Activated CD4-positive, alpha-beta memory T cell treated with anti-CD3 and anti-CD28 coated beads, Interleukin-2, amount 10 ng/mL, durations not matched to agents 7 days and 5 days (primary cell): ENCODE data around the gene FATE1. TPM values are rescaled to one million over a fixed set of nuclear protein-coding genes. Genes with fewer than 3 reads are reported as not detected.
A peak's percentile ranks its signal among the peaks of the same experiment; 100 is the strongest.
"Not testable (repeated sequence)": the region's sequence is repeated elsewhere in the genome, so short reads cannot be mapped to it uniquely, and the experiment has no call there.

ENCODE experiments used
- CTCF ChIA-PET: fragments of 350-600 bp; sonication (Branson Sonifier 250); formaldehyde crosslinking; loops from one replicate; lab custom pipeline; 2021; ENCODE audit warnings: antibody characterized with exemption, inconsistent platforms; lab: Charles Lee
- POLR2A ChIA-PET: fragments of 350-600 bp; sonication (Branson Sonifier 250); formaldehyde crosslinking; loops from one replicate; lab custom pipeline; 2021; ENCODE audit warnings: antibody characterized with exemption; lab: Charles Lee
- DNase-seq: peaks from one replicate; pipeline ENCODE4 v3.0.0-alpha.2; 2020
- H3K27ac Mint-ChIP-seq: one replicate; pipeline ENCODE4 v1.8.0; 2021; ENCODE audit warnings: mild to moderate bottlenecking, mixed read lengths
- H3K27me3 Mint-ChIP-seq: one replicate; pipeline ENCODE4 v1.8.0; 2021; ENCODE audit warnings: mixed read lengths
- H3K36me3 Mint-ChIP-seq: one replicate; pipeline ENCODE4 v1.8.0; 2021; ENCODE audit warnings: low read depth, mixed read lengths
- H3K4me1 Mint-ChIP-seq: one replicate; pipeline ENCODE4 v1.8.0; 2021; ENCODE audit warnings: mixed read lengths
- H3K4me3 Mint-ChIP-seq: one replicate; pipeline ENCODE4 v1.8.0; 2021; ENCODE audit warnings: mild to moderate bottlenecking, mixed read lengths
- H3K9me3 Mint-ChIP-seq: one replicate; pipeline ENCODE4 v1.8.0; 2021; ENCODE audit warnings: mixed read lengths
- total RNA-seq, 2 experiments: library from RNA; stranded (reverse); gene quantifications; one replicate each; pipeline ENCODE4 v1.2.3, GENCODE V29; 2021

Gene FATE1, protein sequence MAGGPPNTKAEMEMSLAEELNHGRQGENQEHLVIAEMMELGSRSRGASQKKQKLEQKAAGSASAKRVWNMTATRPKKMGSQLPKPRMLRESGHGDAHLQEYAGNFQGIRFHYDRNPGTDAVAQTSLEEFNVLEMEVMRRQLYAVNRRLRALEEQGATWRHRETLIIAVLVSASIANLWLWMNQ
- not detected for total RNA-seq

DNA sequence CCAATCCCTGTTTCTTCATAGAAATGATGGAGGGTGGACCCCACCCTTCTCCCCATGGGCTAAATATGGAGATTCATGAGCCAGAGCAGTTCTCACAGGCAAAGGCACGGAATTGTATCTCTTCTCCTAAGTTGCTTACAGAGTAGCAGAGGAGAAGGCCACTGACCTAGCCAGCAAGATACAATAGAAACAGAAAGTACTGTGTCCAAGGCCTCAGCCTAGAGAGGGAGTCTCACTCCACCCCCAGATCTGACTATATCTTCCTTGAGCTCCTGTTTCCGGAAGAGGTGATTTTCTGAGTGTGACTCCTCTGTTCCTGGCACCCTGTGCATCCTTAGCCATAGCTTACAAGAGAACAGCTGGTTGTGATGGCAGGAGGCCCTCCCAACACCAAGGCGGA lies at the start of gene FATE1:
Gene FATE1, plus strand, starts transcription at position 284 of the 400 bp plus-strand sequence. Its CDS starts 85 bp downstream, at position 369.
- Mint-ChIP-seq H3K4me3 (no peak within 1 kb of the TSS), H3K9me3 (no peaks in the 10 kb centered on the region), H3K36me3 (no peaks in the 10 kb centered on the region), H3K27me3 (peaks cover 4% of the 10 kb centered on the region), H3K27ac (no peak within 1 kb of the TSS), H3K4me1 (no peaks in the 10 kb centered on the region)
- POLR2A ChIA-PET: no interaction called here
- CTCF ChIA-PET: no interaction called here
- no peak for DNase-seq

DNA sequence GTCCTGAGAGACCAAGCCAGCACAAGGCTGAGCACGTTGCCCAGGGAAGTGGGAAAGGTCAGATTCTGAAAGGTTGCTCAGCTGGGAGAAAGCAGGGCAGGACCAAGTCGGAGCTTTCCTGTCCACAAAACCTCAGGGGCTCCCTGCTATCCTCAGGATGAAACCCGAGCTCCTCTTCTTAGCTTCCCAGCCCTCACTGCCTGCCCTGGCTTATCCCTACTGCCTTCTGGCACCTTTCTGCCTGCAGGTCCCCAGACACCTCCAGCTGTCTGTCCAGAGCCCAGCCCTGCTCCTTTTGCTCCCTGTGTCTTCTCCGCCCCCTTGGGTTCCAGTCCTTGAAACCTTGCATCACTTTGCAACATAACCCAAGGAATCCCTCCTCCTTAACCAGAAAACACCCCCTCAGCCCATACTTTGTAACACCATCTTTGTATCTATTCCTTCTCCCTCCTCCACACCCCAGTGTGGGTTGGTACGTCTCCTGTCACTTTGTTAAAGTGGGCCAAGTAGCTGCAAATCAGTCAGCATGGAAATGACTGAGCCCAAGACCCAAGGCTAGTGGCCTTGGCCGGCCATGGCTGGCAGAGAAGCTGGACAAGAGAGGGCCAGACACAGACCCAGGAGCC lies 40.6 kb upstream of the FATE1 start:
- ChIA-PET CTCF (no interaction called here), POLR2A (no interaction called here)
- no peaks in the 10 kb centered on the region for H3K27me3 Mint-ChIP-seq
- H3K9me3 Mint-ChIP-seq: no peaks in the 10 kb centered on the region
- DNase-seq: no peak
- no peak overlapping the region for H3K4me3 Mint-ChIP-seq
- no peak overlapping the region for H3K27ac Mint-ChIP-seq
- no peaks in the 10 kb centered on the region for H3K36me3 Mint-ChIP-seq
- H3K4me1 Mint-ChIP-seq: no peaks in the 10 kb centered on the region

DNA sequence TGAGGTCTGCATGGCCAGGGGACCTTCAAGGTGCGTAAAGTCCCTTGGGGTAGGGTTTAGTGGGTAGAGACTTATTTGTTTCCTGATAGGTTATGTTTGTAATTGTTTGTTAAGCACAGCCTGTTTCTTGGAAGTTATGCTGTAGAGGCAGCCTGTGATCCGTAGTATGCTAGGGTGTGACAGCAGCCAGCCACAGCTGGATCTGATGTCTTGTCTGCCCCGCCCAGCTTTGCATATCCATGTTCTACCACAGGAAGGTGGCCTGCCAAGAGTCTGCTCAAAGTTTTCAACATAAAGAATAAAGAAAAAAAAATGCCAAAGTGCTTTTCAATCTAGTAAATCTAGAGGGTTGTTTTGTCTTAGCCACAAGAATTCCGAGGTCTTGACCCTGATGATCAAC lies 39.6 kb upstream of the FATE1 start:
- no peak for DNase-seq
- no peaks in the 10 kb centered on the region for H3K27me3 Mint-ChIP-seq
- POLR2A ChIA-PET: no interaction called here
- CTCF ChIA-PET: no interaction called here
- H3K9me3 Mint-ChIP-seq: no peaks in the 10 kb centered on the region
- H3K27ac Mint-ChIP-seq: no peak overlapping the region
- no peaks in the 10 kb centered on the region for H3K36me3 Mint-ChIP-seq
- H3K4me3 Mint-ChIP-seq: no peak overlapping the region
- no peaks in the 10 kb centered on the region for H3K4me1 Mint-ChIP-seq

DNA sequence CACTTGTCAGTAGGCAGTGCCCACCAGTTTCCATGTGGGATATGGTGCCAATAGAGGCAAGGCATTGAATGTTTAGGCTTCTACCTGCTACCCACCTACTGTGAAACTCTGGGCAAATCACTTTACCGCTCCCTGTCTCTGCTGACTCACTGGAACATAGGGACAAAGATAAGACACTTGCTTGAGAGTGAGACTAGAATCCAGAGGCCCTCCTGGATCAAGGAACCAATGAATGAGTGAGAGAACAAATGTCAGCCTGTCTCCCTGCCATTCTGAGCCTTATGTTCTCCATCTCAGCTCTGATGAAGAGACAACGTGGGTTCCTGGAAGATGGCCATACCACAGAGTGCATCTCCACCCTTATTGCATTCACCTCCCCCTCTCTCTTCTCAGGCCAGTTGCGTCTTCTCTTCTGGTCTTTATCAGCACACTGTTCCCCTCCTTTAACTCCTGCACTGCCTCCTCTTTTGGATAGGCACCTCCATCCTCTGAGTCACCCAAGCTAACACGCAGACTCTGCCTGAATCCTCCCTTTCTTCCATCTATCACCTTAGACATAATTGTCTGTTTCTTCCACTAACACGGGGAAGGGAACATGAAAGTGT lies 35.9 kb upstream of the FATE1 start:
- H3K27me3 Mint-ChIP-seq: peaks cover 8% of the 10 kb centered on the region
- ChIA-PET POLR2A (no interaction called here), CTCF (interaction anchor here (1.2 kb wide), 1 partner anchor 174 kb away, joined by 4 read pairs; no protein-coding TSS in a partner anchor)
- H3K9me3 Mint-ChIP-seq: no peaks in the 10 kb centered on the region
- H3K4me3 Mint-ChIP-seq: no peak overlapping the region
- no peak overlapping the region for H3K27ac Mint-ChIP-seq
- H3K36me3 Mint-ChIP-seq: no peaks in the 10 kb centered on the region
- peaks cover 6% of the 10 kb centered on the region for H3K4me1 Mint-ChIP-seq
- DNase-seq: no peak

DNA sequence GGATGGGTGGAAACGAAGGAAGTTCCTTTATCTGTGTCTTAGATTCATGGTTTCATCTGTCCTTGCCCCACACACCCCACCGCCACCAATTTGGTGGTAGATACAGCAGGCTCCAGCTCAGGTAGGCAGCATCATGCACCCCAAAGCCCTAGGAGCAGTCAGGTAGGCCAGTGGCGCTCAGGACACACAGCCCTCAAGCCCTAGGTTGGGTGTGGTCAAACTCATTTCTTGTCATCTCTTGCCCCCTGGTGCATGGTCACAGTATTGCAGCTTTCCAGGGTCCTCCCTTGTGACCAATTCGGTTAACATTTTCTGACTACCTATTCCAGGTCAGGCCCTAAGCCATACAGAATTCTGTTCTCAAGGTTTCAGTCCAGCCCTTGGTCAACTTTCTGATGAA lies 35.0 kb upstream of the FATE1 start:
- H3K4me1 Mint-ChIP-seq: peaks cover 6% of the 10 kb centered on the region
- no peak overlapping the region for H3K27ac Mint-ChIP-seq
- no peak overlapping the region for H3K4me3 Mint-ChIP-seq
- no peaks in the 10 kb centered on the region for H3K36me3 Mint-ChIP-seq
- ChIA-PET POLR2A (no interaction called here), CTCF (interaction anchor here (0.9 to 1.4 kb wide), 3 partner anchors 175 to 908 kb away, joined by 3 to 5 read pairs (median 4); no protein-coding TSS in a partner anchor)
- H3K27me3 Mint-ChIP-seq: peaks cover 8% of the 10 kb centered on the region
- no peaks in the 10 kb centered on the region for H3K9me3 Mint-ChIP-seq
- peak; percentile 53 for DNase-seq

DNA sequence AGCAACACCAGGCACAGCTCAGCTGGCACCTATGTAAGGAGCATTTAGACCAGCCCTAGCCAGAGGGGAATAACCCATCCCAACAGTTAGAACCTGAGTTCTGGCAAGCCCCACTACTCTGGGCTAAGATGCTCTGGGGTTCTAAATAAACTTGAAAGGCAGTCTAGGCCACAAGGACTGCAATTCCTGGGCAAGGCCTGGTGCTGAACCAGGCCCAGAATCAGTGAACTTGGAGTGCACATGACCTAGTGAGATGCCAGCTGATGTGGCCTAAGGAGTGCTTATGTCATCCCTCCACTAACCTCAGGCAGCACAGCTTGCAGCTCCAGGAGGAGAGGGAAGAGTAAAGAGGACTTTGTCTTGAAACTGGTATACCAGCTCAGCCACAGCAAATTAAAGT lies 28.2 kb upstream of the FATE1 start:
- peaks cover 5% of the 10 kb centered on the region for H3K27me3 Mint-ChIP-seq
- no peaks in the 10 kb centered on the region for H3K9me3 Mint-ChIP-seq
- no peaks in the 10 kb centered on the region for H3K36me3 Mint-ChIP-seq
- CTCF ChIA-PET: no interaction called here
- H3K27ac Mint-ChIP-seq: no peak overlapping the region
- POLR2A ChIA-PET: no interaction called here
- no peak for DNase-seq
- peaks cover 6% of the 10 kb centered on the region for H3K4me1 Mint-ChIP-seq
- no peak overlapping the region for H3K4me3 Mint-ChIP-seq

DNA sequence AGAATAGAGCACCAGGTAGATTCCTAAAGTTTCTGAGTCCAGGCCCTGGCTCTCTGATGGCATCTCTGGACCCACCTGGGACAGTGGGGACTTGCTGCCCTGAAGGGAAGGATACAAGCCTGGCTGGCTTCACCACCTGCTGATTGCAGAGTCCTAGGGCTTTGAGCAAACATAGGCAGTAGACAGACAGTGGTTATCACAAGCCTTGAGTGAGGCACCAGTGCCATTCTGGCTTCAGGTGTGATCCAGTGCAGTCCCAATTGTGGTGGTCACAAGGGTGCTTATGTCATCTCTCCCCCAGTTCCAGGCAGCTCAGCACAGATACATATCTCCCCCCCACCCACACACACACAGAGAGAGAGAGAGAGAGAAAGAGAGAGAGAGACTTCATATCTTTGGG lies 27.1 kb upstream of the FATE1 start:
- H3K27me3 Mint-ChIP-seq: peaks cover 5% of the 10 kb centered on the region
- no peak overlapping the region for H3K4me3 Mint-ChIP-seq
- CTCF ChIA-PET: no interaction called here
- POLR2A ChIA-PET: no interaction called here
- DNase-seq: no peak
- no peak overlapping the region for H3K27ac Mint-ChIP-seq
- H3K9me3 Mint-ChIP-seq: no peaks in the 10 kb centered on the region
- H3K4me1 Mint-ChIP-seq: no peaks in the 10 kb centered on the region
- H3K36me3 Mint-ChIP-seq: no peaks in the 10 kb centered on the region

DNA sequence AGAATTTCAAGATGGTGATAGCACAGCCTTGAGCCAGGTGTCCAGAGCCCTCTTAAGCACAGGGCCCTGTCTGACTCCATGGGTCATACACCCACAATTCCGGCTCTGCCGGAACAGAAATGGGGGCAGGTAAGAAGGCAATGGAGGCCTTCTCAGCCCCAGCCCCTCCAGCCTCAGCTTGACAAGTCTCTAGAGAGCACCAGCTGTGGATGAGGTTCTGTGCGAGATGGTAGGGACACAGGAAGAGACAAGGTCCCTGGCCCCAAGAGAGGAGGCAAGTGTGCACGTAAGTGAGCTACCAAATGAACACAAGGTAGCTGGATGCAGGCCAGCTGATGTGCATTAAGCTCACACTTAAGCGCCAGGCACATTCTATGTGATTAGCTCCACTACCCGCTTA lies 23.0 kb upstream of the FATE1 start:
- H3K27me3 Mint-ChIP-seq: peaks cover 10% of the 10 kb centered on the region
- H3K4me1 Mint-ChIP-seq: no peaks in the 10 kb centered on the region
- no peak for DNase-seq
- no peaks in the 10 kb centered on the region for H3K36me3 Mint-ChIP-seq
- ChIA-PET CTCF (no interaction called here), POLR2A (no interaction called here)
- H3K9me3 Mint-ChIP-seq: no peaks in the 10 kb centered on the region
- H3K27ac Mint-ChIP-seq: no peak overlapping the region
- H3K4me3 Mint-ChIP-seq: no peak overlapping the region

GRCh38 chrX:151694121-151694520 lies 21.7 kb upstream of the FATE1 start:
- CTCF ChIA-PET: no interaction called here
- Mint-ChIP-seq H3K27me3 (peaks cover 10% of the 10 kb centered on the region), H3K9me3 (no peaks in the 10 kb centered on the region), H3K27ac (no peak overlapping the region), H3K4me3 (no peak overlapping the region), H3K36me3 (no peaks in the 10 kb centered on the region), H3K4me1 (no peaks in the 10 kb centered on the region)
- POLR2A ChIA-PET: no interaction called here
- no peak for DNase-seq

DNA sequence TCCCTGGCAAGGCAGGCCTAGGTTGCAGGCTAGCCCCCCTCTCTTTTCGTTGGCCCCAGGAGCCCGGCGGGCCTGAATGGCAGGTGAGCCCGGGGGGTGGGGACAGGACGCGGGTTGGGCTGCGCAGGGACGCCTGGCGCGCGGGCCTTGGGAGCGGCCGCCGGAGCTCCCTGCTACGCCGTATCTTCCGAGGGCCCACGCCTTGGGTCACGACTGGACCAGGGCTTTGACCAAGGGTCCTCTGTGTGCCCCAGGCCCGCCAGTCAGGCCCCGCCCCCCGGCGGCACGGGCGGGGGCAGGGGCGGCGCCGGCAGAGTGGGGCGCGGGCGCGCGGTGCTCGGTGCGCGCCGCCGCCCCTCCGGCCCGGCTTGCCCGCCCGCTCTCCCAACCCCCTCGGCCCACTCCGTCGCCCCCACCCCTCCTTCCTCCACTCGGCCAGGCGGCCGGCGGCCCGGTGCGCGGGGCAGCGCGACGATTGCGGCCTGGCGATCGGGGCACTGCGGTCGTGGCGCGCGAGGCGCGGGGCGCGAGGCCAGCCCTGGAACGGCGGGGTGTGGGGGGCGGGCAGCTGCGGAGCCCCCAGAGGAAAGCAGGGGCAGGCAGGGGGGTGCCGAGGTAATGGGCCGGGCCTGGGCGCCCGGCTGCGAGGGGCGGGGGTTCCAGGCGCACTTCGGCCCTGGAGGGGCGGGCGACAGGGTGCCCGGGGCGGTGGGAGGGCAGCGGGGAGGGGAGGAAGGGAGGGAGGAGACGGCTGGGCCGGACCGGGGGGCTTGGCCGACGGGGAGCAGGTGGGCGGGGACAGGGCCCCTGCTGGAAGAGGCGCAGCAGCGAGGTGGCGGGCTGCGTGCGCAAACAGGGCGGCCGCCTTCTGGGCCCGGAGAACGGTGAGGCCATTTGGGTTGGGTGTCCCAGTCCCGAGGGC lies 20.9 kb upstream of the FATE1 start, which contains the start of gene PRRG3:
Gene PRRG3, plus strand, starts transcription at position 798 of the 922 bp plus-strand sequence. CDS start 3,357 bp downstream, outside the sequence.
- Mint-ChIP-seq H3K36me3 (no peaks in the 10 kb centered on the region), H3K4me1 (no peaks in the 10 kb centered on the region), H3K27ac (no peak within 1 kb of the TSS), H3K9me3 (no peaks in the 10 kb centered on the region), H3K4me3 (no peak within 1 kb of the TSS), H3K27me3 (peaks cover 10% of the 10 kb centered on the region)
- ChIA-PET POLR2A (no interaction called here), CTCF (no interaction called here)
- DNase-seq: no peak

GRCh38 chrX:151695583-151696340 lies 20.1 kb upstream of the FATE1 start:
- no peak overlapping the region for H3K4me3 Mint-ChIP-seq
- no peak overlapping the region for H3K27ac Mint-ChIP-seq
- H3K27me3 Mint-ChIP-seq: peaks cover 10% of the 10 kb centered on the region
- ChIA-PET POLR2A (no interaction called here), CTCF (no interaction called here)
- H3K4me1 Mint-ChIP-seq: no peaks in the 10 kb centered on the region
- H3K9me3 Mint-ChIP-seq: no peaks in the 10 kb centered on the region
- H3K36me3 Mint-ChIP-seq: no peaks in the 10 kb centered on the region
- DNase-seq: no peak

- H3K27me3 Mint-ChIP-seq, POLR2A ChIA-PET, H3K27ac Mint-ChIP-seq, H3K4me3 Mint-ChIP-seq, DNase-seq, H3K36me3 Mint-ChIP-seq, CTCF ChIA-PET, H3K9me3 Mint-ChIP-seq, H3K4me1 Mint-ChIP-seq: not testable (repeated sequence)
Observed at GRCh38 chrX:151697082-151697481, 18.8 kb upstream of the FATE1 start.
